K562 (cell line): ENCODE data around the gene ANK2. TPM values are rescaled to one million over a fixed set of nuclear protein-coding genes. Genes with fewer than 3 reads are reported as not detected.

Source experiments
- ATAC-seq: fragments of 200-7000 bp; cut with Tn5 transposase; 3 replicates; pipeline ENCODE4 v1.9.1; 2020; ENCODE audit warnings: moderate library complexity
- BruUV-seq: library from RNA; stranded (reverse); fragments of 400-500 nt; replicated peaks from 2 replicates; lab custom pipeline; 2021; lab: Mats Ljungman, UMichigan
- CTCF ChIA-PET: fragments of 300-600 bp; formaldehyde crosslinking; extraction: SDS; loops from one replicate; lab custom pipeline; 2021; ENCODE audit warnings: low intra/inter-chr PET ratio; lab: Yijun Ruan, JAX
- POLR2A ChIA-PET: fragments of 300-600, 350-650 bp; sonication (Branson Sonifier 250); formaldehyde crosslinking; extraction: SDS; loops from one replicate; lab custom pipeline; 2021; ENCODE audit warnings: antibody characterized with exemption, inconsistent platforms; lab: Yijun Ruan, JAX
- DNase-seq, 4 experiments: peaks; one replicate each; pipeline versions ENCODE4 v3.0.0 to v3.0.0-alpha.2; 2011 to 2018; ENCODE audit warnings: low spot score in 3 of 4, mixed read lengths in 3 of 4; ENCODE audit errors: extremely low read depth in 1 of 4
- FAIRE-seq: peaks from 2 replicates; lab custom pipeline; 2011; peaks lifted over from hg19 to GRCh38; lab: Jason Lieb, UNC
- H2AFZ ChIP-seq: 2 replicates; pipeline ENCODE4 v1.6.0; 2011; ENCODE audit warnings: low read depth, low read length, control low read depth, inconsistent platforms
- H3K27ac ChIP-seq: fragments of 200-600 bp; 3 replicates; pipeline ENCODE4 v1.8.0; 2011; ENCODE audit warnings: low read depth, mild to moderate bottlenecking, control low read depth, inconsistent platforms, low read length, moderate library complexity, mixed read lengths; ENCODE audit errors: extremely low read depth
- H3K27me3 ChIP-seq, 2 experiments: fragments of 300-600 bp in 1 of 2; 2 replicates in 1 of 2; 3 replicates in 1 of 2; pipeline versions ENCODE4 v1.6.0 to v1.8.0; 2011; ENCODE audit warnings: inconsistent platforms in 2 of 2, low read length in 2 of 2, mild to moderate bottlenecking in 1 of 2, mixed read lengths in 1 of 2, moderate library complexity in 1 of 2; ENCODE audit not compliant: control insufficient read depth in 2 of 2, insufficient read depth in 2 of 2
- H3K36me3 ChIP-seq: fragments of 300-600 bp; 3 replicates; pipeline ENCODE4 v1.8.0; 2011; ENCODE audit warnings: mild to moderate bottlenecking, low read length, inconsistent platforms; ENCODE audit not compliant: control insufficient read depth, insufficient read depth
- H3K4me1 ChIP-seq, 2 experiments: fragments of 200-600 bp in 1 of 2; replicated peaks in 1 of 2; 2 replicates in 1 of 2; 3 replicates in 1 of 2; pipeline versions ENCODE4 v1.5.1 to v1.8.0; 2011; ENCODE audit warnings: inconsistent platforms in 2 of 2, low read length in 2 of 2, mild to moderate bottlenecking in 1 of 2, mixed read lengths in 1 of 2, moderate library complexity in 1 of 2; ENCODE audit not compliant: control insufficient read depth in 2 of 2, insufficient read depth in 2 of 2
- H3K4me2 ChIP-seq: 2 replicates; pipeline ENCODE4 v1.6.1; 2011; ENCODE audit warnings: low read length, control low read depth, inconsistent platforms, mixed read lengths; ENCODE audit not compliant: insufficient read depth
- H3K4me3 ChIP-seq: fragments of 200-600 bp; sonication (generic), shearing (Covaris generic); 2 replicates; pipeline ENCODE4 v1.5.1; 2016; ENCODE audit warnings: control low read depth, inconsistent platforms
- H3K79me2 ChIP-seq: fragments of 200-600 bp; 3 replicates; pipeline ENCODE4 v1.8.0; 2011; ENCODE audit warnings: low read length, inconsistent platforms; ENCODE audit not compliant: control insufficient read depth, insufficient read depth
- H3K9ac ChIP-seq, 2 experiments: 2 replicates each; pipeline versions ENCODE4 v1.6.0 to v1.6.1; 2011; ENCODE audit warnings: low read depth in 2 of 2, low read length in 2 of 2, control low read depth in 1 of 2, inconsistent platforms in 1 of 2, mild to moderate bottlenecking in 1 of 2, mixed read lengths in 1 of 2; ENCODE audit not compliant: insufficient read depth in 1 of 2
- H3K9me1 ChIP-seq: one replicate; pipeline ENCODE4 v1.6.0; 2011; ENCODE audit warnings: inconsistent platforms, mild to moderate bottlenecking, low read length, moderate library complexity; ENCODE audit not compliant: control insufficient read depth, insufficient read depth
- H3K9me3 ChIP-seq: replicated peaks from 2 replicates; pipeline ENCODE4 v1.5.1; 2011; ENCODE audit warnings: low read depth, low read length, inconsistent platforms; ENCODE audit not compliant: control insufficient read depth, insufficient read depth
- H4K20me1 ChIP-seq: replicated peaks from 2 replicates; pipeline ENCODE4 v1.6.1; 2011; ENCODE audit warnings: low read length, inconsistent platforms, mixed read lengths; ENCODE audit not compliant: control insufficient read depth, insufficient read depth
- ARNT ChIP-seq, 2 experiments: fragments of 450-650 bp; IDR thresholded peaks; 2 replicates each; pipeline ENCODE4 v1.6.1; 2016; ENCODE audit warnings: mild to moderate bottlenecking in 1 of 2
- CTBP1 ChIP-seq: fragments of 450-650 bp; IDR thresholded peaks from 2 replicates; pipeline ENCODE4 v1.6.1; 2016; ENCODE audit warnings: borderline replicate concordance
- FOXA3 ChIP-seq, 2 experiments: fragments of 450-650 bp in 1 of 2; sonication (generic) in 1 of 2; formaldehyde crosslinking; IDR thresholded peaks in 1 of 2; conservative IDR thresholded peaks in 1 of 2; 2 replicates each; pipeline versions ENCODE4 v1.4.0 to v1.8.0; 2020 to 2022; ENCODE audit warnings: mild to moderate bottlenecking in 2 of 2, missing genetic modification reagents in 1 of 2
- FOXJ3 ChIP-seq: sonication (generic); formaldehyde crosslinking; IDR thresholded peaks from 2 replicates; pipeline ENCODE4 v1.4.0; 2020; ENCODE audit warnings: mild to moderate bottlenecking, missing genetic modification reagents
- KDM1A ChIP-seq, 2 experiments: fragments of 450-650 bp; IDR thresholded peaks; 2 replicates each; pipeline ENCODE4 v1.6.1; 2016; ENCODE audit warnings: mild to moderate bottlenecking in 2 of 2
- LEF1 ChIP-seq: fragments of 450-650 bp; IDR thresholded peaks from 2 replicates; pipeline ENCODE4 v1.6.1; 2016; ENCODE audit warnings: mild to moderate bottlenecking
- PKNOX1 ChIP-seq: fragments of 450-650 bp; IDR thresholded peaks from 2 replicates; pipeline ENCODE4 v1.6.1; 2016
- POU5F1 ChIP-seq: fragments of 150-350 bp; IDR thresholded peaks from 2 replicates; pipeline ENCODE4 v1.6.1; 2014; ENCODE audit warnings: borderline replicate concordance, low read length, low read depth, mild to moderate bottlenecking; ENCODE audit not compliant: partially characterized antibody
- SMARCB1 ChIP-seq: IDR thresholded peaks from 2 replicates; pipeline ENCODE4 v1.6.1; 2011; ENCODE audit warnings: improper control_type of control experiment, low read depth; ENCODE audit not compliant: insufficient read length
- TAF9B ChIP-seq: fragments of 450-650 bp; IDR thresholded peaks from 2 replicates; pipeline ENCODE4 v1.6.1; 2018; ENCODE audit warnings: mild to moderate bottlenecking; ENCODE audit not compliant: partially characterized antibody
- TRIM25 ChIP-seq: fragments of 450-650 bp; IDR thresholded peaks from 2 replicates; pipeline ENCODE4 v1.7.0; 2016; ENCODE audit warnings: borderline replicate concordance
- ZC3H11A ChIP-seq: IDR thresholded peaks from 2 replicates; pipeline ENCODE4 v1.6.1; 2012; ENCODE audit warnings: low read depth, low read length, improper control_type of control experiment
- ZNF174 ChIP-seq: fragments of 250-450 bp; sonication (Bioruptor Pico); IDR thresholded peaks from 2 replicates; pipeline ENCODE4 v1.4.0; 2020; ENCODE audit warnings: mild to moderate bottlenecking
- ZNF551 ChIP-seq: fragments of 250-450 bp; sonication (Bioruptor Pico); IDR thresholded peaks from 2 replicates; pipeline ENCODE4 v1.5.0; 2021; ENCODE audit warnings: mild to moderate bottlenecking, moderate library complexity
- ZNF830 ChIP-seq: fragments of 250-450 bp; sonication (Bioruptor Pico); IDR thresholded peaks from 2 replicates; pipeline ENCODE4 v1.5.0; 2021; ENCODE audit warnings: mild to moderate bottlenecking
- in situ Hi-C: fragments of 300-500 bp; cut with MboI; formaldehyde crosslinking; loops from 4 replicates; pipeline ENCODE4 v1.15.0; 2018; ENCODE audit warnings: inconsistent platforms, mixed read lengths
- intact Hi-C: fragments of 100-400 bp; cut with micrococcal nuclease; formaldehyde crosslinking; loops from 2 replicates; pipeline ENCODE4 v1.14.2; 2022
- polyA plus RNA-seq, 8 experiments: library from polyadenylated mRNA; depleted of rRNA in 4 of 8; stranded (reverse) in 5 of 8; unstranded in 3 of 8; fragments of >200 nt; fragmentation: Nextera tagmentation in 2 of 8; fragmentation: Illumina TruSeq in 1 of 8; extraction: Ambion mirVana in 2 of 8; extraction: Trizol in 1 of 8; gene quantifications; 2 replicates each; pipeline versions ENCODE4 v1.2.1 to v1.2.3, GENCODE V29; 2011 to 2014; ENCODE audit warnings: inconsistent platforms in 1 of 8, missing spikeins in 1 of 8
- total RNA-seq, 7 experiments: library from RNA; depleted of rRNA in 6 of 7; stranded (reverse); fragments of >200 nt in 6 of 7; fragmentation: Illumina TruSeq in 2 of 7; extraction: Trizol in 2 of 7; gene quantifications; 2 replicates each; pipeline versions ENCODE4 v1.2.1 to v1.2.3, GENCODE V29; 2011 to 2021; ENCODE audit warnings: low replicate concordance in 1 of 7
- TF ChIP-seq, protein P1 (sequence below): fragments of 450-650 bp; IDR thresholded peaks from 2 replicates; pipeline ENCODE4 v1.6.1; 2014; ENCODE audit warnings: low read depth, mild to moderate bottlenecking, moderate library complexity, borderline replicate concordance
- TF ChIP-seq, protein P2 (sequence below): fragments of 450-650 bp; IDR thresholded peaks from 2 replicates; pipeline ENCODE4 v1.6.1; 2016; ENCODE audit warnings: missing biosample characterization, missing genetic modification characterization
- TF ChIP-seq, protein P3 (sequence below): fragments of 250-450 bp; sonication (Bioruptor Pico); IDR thresholded peaks from 2 replicates; pipeline ENCODE4 v1.8.0; 2021; ENCODE audit warnings: mild to moderate bottlenecking, moderate library complexity

ANK2 gene
- total and polyA plus RNA-seq, 9 of the 15 experiments (the other 6 are each of a cell fraction or from before 2014, with no cell fraction given): 0.07 to 0.24 TPM; not detected in 7

GRCh38 chr4:113131136-113131535, 81.7 kb downstream of the ANK2 start:
- Histone ChIP-seq H3K27ac (no peak overlapping the region), H3K9ac (no peak overlapping the region), H2AFZ (no peak overlapping the region), H3K27me3 (no peaks in the 10 kb centered on the region), H4K20me1 (no peaks in the 10 kb centered on the region), H3K4me2 (no peak overlapping the region), H3K36me3 (no peaks in the 10 kb centered on the region), H3K4me1 (no peaks in the 10 kb centered on the region), H3K9me3 (no peaks in the 10 kb centered on the region), H3K4me3 (no peak overlapping the region), H3K9me1 (no peaks in the 10 kb centered on the region), H3K79me2 (no peaks in the 10 kb centered on the region)
- intact Hi-C loops: no loop called here
- no peak for FAIRE-seq
- ChIA-PET CTCF (no interaction called here), POLR2A (no interaction called here)
- no peak for TF ChIP-seq PKNOX1
- TF ChIP-seq ZNF830 (CRISPR knock-in tag): no peak
- TF ChIP-seq, protein P1, sequence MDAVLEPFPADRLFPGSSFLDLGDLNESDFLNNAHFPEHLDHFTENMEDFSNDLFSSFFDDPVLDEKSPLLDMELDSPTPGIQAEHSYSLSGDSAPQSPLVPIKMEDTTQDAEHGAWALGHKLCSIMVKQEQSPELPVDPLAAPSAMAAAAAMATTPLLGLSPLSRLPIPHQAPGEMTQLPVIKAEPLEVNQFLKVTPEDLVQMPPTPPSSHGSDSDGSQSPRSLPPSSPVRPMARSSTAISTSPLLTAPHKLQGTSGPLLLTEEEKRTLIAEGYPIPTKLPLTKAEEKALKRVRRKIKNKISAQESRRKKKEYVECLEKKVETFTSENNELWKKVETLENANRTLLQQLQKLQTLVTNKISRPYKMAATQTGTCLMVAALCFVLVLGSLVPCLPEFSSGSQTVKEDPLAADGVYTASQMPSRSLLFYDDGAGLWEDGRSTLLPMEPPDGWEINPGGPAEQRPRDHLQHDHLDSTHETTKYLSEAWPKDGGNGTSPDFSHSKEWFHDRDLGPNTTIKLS: no peak
- TF ChIP-seq CTBP1: no peak
- TF ChIP-seq ZC3H11A: no peak
- TF ChIP-seq ZNF174: no peak
- TF ChIP-seq POU5F1: no peak
- no peak for TF ChIP-seq FOXA3 (CRISPR knock-in tag; conservative IDR thresholded peaks at IDR 0.05 in 1 of 2, IDR thresholded peaks at IDR 0.05 in 1 of 2)
- TF ChIP-seq TRIM25: no peak
- TF ChIP-seq SMARCB1: no peak
- TF ChIP-seq, protein P2, sequence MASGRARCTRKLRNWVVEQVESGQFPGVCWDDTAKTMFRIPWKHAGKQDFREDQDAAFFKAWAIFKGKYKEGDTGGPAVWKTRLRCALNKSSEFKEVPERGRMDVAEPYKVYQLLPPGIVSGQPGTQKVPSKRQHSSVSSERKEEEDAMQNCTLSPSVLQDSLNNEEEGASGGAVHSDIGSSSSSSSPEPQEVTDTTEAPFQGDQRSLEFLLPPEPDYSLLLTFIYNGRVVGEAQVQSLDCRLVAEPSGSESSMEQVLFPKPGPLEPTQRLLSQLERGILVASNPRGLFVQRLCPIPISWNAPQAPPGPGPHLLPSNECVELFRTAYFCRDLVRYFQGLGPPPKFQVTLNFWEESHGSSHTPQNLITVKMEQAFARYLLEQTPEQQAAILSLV (tag): no peak
- TF ChIP-seq, protein P3, sequence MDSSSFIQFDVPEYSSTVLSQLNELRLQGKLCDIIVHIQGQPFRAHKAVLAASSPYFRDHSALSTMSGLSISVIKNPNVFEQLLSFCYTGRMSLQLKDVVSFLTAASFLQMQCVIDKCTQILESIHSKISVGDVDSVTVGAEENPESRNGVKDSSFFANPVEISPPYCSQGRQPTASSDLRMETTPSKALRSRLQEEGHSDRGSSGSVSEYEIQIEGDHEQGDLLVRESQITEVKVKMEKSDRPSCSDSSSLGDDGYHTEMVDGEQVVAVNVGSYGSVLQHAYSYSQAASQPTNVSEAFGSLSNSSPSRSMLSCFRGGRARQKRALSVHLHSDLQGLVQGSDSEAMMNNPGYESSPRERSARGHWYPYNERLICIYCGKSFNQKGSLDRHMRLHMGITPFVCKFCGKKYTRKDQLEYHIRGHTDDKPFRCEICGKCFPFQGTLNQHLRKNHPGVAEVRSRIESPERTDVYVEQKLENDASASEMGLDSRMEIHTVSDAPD (CRISPR knock-in tag): no peak
- TF ChIP-seq FOXJ3 (CRISPR knock-in tag): no peak
- no peak for TF ChIP-seq TAF9B
- no peak for TF ChIP-seq KDM1A (IDR thresholded peaks at IDR 0.05)
- no peak for TF ChIP-seq ZNF551 (CRISPR knock-in tag)
- no peak for TF ChIP-seq ARNT (IDR thresholded peaks at IDR 0.05)
- TF ChIP-seq LEF1: no peak
- in situ Hi-C loops: no loop called here
- no peak for ATAC-seq
- DNase-seq: no peak
- BruUV-seq: no TSS peak
